Stimulated activated CD8-positive, alpha-beta memory T cell treated with anti-CD3 and anti-CD28 coated beads, Interleukin-2, amount 100 ng/mL, for 1 hour (primary cell): Measurements from ENCODE around the gene GBE1.
A peak's percentile ranks its signal among the peaks of the same experiment; 100 is the strongest.
"Not testable (repeated sequence)": the region's sequence is repeated elsewhere in the genome, so short reads cannot be mapped to it uniquely, and the experiment has no call there.

ENCODE experiments used
- DNase-seq, 2 donors: peaks; one replicate each; pipeline ENCODE4 v3.0.0-alpha.2; 2020; ENCODE audit warnings: low read depth in 2 of 2

The GBE1 gene

GRCh38 chr3:81531263-81531662 is 230.2 kb downstream of the GBE1 start:
- DNase-seq, result no peak

- DNase-seq, result no peak
Observed at GRCh38 chr3:81530180-81530939, 231.1 kb downstream of the GBE1 start.

DNA sequence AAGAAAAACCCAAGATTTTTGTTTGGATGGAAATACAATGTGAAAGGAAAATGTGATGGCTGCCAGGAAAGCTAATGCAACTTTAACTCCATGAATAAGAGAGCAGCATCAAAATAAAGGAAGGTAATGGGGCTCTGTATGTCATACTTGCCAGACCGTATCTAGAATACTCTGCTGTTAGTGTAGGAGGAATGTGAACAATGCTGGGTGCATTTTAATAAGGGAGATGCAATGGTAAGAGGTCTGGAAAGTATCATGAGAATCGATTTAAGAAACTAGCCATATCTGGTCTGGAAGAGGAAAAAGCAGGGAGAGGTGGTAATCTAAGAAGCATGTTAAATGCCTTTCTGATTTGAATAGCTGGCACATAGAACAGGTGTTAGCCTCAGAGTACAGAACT is 239.6 kb downstream of the GBE1 start:
- no peak for DNase-seq

DNA sequence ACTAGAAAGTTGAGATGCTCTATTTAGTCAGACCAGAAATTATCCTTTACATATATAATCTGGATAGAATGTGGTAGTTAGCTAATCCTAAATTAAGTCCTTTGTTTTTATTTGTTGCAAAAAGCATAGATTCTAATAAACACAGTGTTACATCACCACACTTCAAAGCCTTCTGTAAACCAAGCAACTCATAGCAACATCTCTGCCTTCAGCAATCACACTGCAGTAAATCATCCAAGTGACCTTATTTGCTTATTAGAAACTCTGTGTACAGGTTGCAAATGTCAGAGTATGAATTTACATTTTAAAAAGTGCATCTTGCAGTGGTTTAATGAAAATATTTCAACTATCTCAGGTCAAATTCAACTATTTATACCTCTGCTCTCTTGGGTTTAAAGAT is 242.5 kb downstream of the GBE1 start:
- DNase-seq, result no peak

DNA sequence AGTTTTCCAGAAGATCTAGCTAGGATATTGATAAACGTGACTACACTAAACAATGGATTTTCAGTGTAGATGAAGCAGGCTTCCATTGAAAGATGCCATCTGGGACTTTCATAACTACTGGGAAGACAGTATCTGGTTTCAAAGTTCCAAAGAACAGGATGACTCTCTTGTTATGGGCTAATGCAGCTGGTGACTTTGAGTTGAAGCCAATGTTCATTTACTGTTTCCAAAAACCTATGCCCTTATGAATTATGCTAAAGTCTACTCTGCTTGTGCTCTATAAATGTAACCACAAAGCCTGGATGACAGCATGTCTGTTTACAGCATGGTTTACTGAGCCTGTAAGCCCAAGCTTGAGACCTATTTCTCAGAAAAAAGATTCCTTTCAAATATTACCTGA is 245.4 kb downstream of the GBE1 start:
- DNase-seq, result no peak

GRCh38 chr3:81513591-81513990 is 247.9 kb downstream of the GBE1 start:
- no peak for DNase-seq

DNA sequence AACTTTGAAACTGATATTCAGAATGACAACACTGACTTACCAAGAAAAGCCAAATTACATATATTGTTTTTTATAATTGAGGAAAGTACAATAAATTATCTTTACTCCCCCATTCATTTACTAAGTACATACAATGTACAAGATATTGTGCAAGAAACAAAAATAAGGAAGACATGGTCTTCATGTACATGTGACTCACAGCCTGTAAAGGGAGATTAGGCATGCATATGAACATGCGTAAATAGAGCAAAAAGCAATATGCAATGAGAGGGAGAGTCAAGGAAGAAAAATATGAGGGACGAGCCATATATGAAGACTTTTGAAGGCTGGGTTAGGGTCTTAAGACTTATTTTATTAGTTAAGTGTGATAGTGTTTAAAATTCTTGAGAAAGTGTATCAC is 258.4 kb downstream of the GBE1 start:
- DNase-seq, result no peak

DNA sequence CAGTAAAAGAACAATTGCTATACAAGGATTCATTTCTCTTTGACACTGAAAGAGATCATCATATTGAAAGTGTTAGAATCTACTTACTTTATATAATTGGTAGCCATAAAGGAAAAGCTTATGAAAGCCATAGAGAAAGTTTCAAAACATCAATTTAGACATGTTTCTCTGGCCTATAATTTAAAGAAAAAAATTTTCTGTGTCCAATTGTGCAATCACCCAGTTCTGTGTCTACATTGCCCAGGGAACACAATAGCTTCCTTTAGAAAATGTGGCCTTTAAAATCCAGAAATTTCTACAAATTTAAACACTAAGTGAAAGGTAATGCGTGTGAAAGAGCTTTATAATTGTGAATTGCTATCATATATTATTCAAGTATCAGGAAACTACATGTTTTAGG is 259.2 kb downstream of the GBE1 start:
- DNase-seq, result no peak

DNA sequence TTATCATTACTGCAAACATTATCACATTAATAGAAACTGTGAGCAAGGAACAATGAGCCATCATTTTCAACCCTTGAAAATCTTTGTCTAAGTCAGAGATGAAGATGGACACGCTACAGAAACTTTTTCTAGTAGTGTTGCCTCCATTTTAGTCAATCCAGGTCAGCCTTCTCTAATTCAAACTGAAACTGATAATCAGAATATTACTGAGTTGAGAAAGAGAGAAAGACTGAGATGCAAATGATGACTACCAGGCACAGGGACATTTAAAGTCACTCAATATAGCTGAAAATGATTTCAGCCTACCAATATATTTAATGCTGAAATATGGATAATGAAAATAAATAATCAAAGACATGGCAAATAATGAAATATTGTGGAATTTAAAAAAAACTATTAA is 261.4 kb downstream of the GBE1 start:
- no peak for DNase-seq

DNA sequence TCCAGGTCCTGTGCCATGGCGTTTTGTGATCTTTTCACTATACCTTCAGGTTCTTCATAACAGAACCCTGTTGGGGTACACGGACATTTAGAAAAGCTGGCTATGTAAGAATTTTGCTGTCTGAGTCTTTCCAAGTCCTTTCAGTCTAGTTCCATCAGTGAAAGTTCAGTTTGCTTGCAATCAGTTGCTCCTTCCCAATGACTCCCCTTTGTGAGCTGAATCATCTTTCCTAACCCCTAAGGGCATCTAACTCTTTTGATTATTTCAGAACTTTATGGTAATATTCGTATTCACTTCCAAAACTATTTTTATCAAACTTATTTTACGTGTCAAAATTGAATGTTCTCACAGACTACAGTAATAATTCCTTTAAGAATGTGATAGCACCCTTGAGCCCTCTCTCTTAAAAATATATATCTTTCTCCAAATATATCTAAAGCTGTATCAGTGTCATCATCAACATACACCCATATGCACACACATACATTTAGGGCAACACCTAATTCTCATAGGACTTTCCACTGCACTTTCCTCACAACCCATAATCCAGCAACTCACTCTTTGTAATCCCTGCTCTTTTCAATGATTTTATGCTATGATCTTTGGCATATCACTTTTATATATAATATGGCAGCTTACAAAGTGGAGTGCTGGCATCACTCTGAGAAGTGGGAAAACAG is 263.7 kb downstream of the GBE1 start:
- no peak for DNase-seq

GRCh38 chr3:81496407-81497104 is 264.9 kb downstream of the GBE1 start:
- no peak for DNase-seq

- not testable (repeated sequence) for DNase-seq
Observed at GRCh38 chr3:81492471-81492870, 269.0 kb downstream of the GBE1 start.

- DNase-seq, result no peak
Observed at GRCh38 chr3:81492040-81492439, 269.4 kb downstream of the GBE1 start.

- DNase-seq, result peak; percentile 8 to 53
Observed at GRCh38 chr3:81490541-81491288, 270.7 kb downstream of the GBE1 start.

DNA sequence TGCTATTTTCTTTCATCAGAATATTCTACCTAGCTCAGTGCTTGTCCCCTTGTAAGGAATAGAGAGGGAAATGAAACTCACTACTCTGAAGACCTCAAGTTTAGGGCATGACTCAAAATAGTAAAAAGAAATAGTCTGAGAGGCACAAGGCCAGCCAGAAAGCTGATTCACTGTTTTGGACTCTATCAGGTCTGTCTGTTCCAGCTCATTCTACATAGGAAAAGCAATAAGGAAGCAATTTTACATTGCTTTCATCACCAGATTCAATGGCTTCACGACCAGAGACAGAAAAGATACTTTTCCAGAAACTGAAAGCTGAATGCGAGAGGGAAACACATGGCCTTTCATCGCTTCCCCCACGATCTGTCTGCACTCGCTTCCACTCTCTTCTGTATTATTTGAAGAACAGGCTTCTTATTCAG is 276.0 kb downstream of the GBE1 start:
- no peak for DNase-seq

DNA sequence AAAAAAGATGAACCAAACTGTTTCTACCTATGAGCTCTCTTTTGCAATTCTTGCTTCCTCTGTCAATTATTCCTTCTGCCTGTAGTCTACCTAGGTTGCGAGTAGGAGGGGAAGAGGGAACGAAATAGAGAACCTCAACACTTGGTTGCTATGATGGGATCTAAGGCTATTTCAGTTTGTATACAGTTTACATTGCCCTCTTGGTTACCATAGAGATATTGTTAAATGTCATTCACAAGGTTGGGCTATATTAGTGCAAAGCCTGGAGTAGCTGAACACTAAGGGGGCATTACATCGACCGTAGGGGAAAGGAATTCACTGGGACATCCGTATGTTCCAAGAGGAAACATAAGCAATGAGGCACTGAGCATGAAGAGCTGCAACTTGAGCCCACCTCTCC is 276.9 kb downstream of the GBE1 start:
- DNase-seq, result no peak

- no peak for DNase-seq
Observed at GRCh38 chr3:81483046-81483445, 278.4 kb downstream of the GBE1 start.

- no peak for DNase-seq
Observed at GRCh38 chr3:81477740-81478139, 283.7 kb downstream of the GBE1 start.

DNA sequence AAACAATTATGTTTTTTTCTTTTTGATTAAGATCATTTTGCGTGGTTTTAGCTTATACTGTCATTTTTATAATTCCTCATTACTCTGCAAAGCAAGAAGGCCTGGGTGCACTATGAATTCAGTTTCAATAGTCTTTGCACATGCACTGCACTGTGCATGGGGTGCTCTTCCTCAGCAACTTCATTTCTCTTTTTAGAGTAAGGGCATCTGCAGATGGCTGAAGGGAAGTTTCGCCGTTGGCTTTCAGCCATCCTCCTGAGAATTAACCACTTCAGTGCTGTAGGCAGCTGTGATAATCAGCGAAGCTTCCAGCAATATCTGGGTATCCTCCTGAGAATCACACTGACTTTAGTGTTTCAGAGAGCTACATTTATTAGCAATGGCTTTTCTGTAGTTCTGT is 284.8 kb downstream of the GBE1 start:
- DNase-seq, result no peak

- DNase-seq, result no peak
Observed at GRCh38 chr3:81472600-81473362, 288.7 kb downstream of the GBE1 start.

DNA sequence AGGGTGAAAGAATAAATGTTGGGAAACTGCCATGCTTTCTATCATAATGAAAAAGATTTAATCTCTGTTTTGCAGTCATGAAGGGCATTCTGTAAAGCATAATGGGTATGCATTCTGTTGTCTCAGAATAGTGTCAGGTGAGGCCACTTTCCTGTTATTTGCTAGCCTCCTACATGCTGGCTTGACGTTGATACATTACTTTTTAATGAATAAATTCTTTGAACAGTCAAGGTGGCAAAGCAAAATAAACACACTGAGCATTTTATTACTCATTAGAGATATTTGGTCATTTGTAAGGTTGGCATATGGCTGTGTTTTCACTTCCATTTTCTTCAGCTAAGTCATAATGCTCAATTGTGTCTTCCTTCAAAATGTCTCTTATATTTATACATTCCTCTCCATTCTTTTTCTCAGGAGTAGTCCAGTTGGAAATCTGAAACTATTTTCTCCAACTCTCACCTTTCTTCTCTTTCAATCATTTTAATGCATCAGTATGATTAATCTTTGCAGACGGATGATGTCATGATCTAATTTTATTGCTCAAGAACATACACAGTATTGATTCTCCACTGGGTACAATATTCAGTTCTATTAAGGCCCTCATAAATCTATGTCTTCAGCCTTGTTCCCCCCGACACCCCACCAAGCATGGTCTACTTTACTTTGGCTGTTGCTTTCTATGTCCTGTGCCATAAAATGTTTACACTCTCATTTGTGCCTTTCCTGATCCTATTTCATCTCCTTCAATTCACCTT is 290.7 kb downstream of the GBE1 start:
- no peak for DNase-seq
